Suprapubic skin (tissue), 4 donors: ENCODE measurements around the gene PLA2G1B. TPM values are rescaled to one million over a fixed set of nuclear protein-coding genes. Genes with fewer than 3 reads are reported as not detected.

Experiments used
- DNase-seq, 2 donors: peaks; one replicate each; pipeline ENCODE4 v3.0.0-alpha.2; 2019; ENCODE audit warnings: low spot score in 2 of 2
- H3K27ac ChIP-seq: fragments of 200-600 bp; sonication (generic); one replicate; pipeline ENCODE4 v1.5.1; 2019
- H3K27me3 ChIP-seq: fragments of 200-600 bp; sonication (generic); one replicate; pipeline ENCODE4 v1.5.1; 2019
- H3K36me3 ChIP-seq: fragments of 200-600 bp; sonication (generic); one replicate; pipeline ENCODE4 v1.5.1; 2019
- H3K4me1 ChIP-seq: fragments of 200-600 bp; sonication (generic); one replicate; pipeline ENCODE4 v1.5.1; 2019
- H3K4me3 ChIP-seq: fragments of 200-600 bp; sonication (generic); one replicate; pipeline ENCODE4 v1.5.1; 2019; ENCODE audit warnings: mild to moderate bottlenecking
- H3K9me3 ChIP-seq: fragments of 200-600 bp; sonication (generic); one replicate; pipeline ENCODE4 v1.5.1; 2019
- CTCF ChIP-seq, 2 donors: fragments of 200-600 bp in 1 of 2; fragments of 450-650 bp in 1 of 2; sonication (generic) in 1 of 2; IDR thresholded peaks; one replicate each; pipeline ENCODE4 v1.5.1; 2016 to 2019; ENCODE audit warnings: antibody characterized with exemption in 2 of 2, mild to moderate bottlenecking in 1 of 2, moderate library complexity in 1 of 2
- EP300 ChIP-seq: sonication (generic); formaldehyde crosslinking; IDR thresholded peaks from one replicate; pipeline ENCODE4 v1.6.1; 2017; ENCODE audit warnings: antibody characterized with exemption
- POLR2A ChIP-seq, 2 donors: fragments of 450-650 bp; IDR thresholded peaks; one replicate each; pipeline ENCODE4 v1.6.1; 2017; ENCODE audit warnings: antibody characterized with exemption in 2 of 2, mild to moderate bottlenecking in 2 of 2, moderate library complexity in 2 of 2
- POLR2AphosphoS5 ChIP-seq, 3 donors: sonication (generic); formaldehyde crosslinking; IDR thresholded peaks; one replicate each; pipeline ENCODE4 v1.6.1; 2017; ENCODE audit warnings: antibody characterized with exemption in 3 of 3
- WGBS: methylation state at CpG from one replicate; pipeline ENCODE4 v1.1.5; 2018; 5-methylcytosine and 5-hydroxymethylcytosine counted together
- total RNA-seq, 4 donors: library from RNA; depleted of rRNA; stranded (reverse); fragments of >200 nt; gene quantifications; one replicate each; pipeline ENCODE4 v1.1.0, GENCODE V29; 2016

The PLA2G1B gene
- total RNA-seq, 4 donors from 2014 or later, result not detected

- no peak overlapping the region for H3K27ac ChIP-seq
- no peaks in the 10 kb centered on the region for H3K36me3 ChIP-seq
- no peaks in the 10 kb centered on the region for H3K27me3 ChIP-seq
- no peak for DNase-seq
- H3K4me1 ChIP-seq, result no peaks in the 10 kb centered on the region
- H3K4me3 ChIP-seq, result no peak overlapping the region
- TF ChIP-seq EP300 (no peak), POLR2AphosphoS5 (IDR thresholded peaks at IDR 0.05) (no peak), CTCF (IDR thresholded peaks at IDR 0.05) (no peak), POLR2A (IDR thresholded peaks at IDR 0.05) (no peak)
- H3K9me3 ChIP-seq, result no peaks in the 10 kb centered on the region
- WGBS, result 95% methylated on average over 6 of the region's 6 CpGs
These were observed 50.8 kb downstream of the PLA2G1B start for GRCh38 chr12:120276734-120277133.

Other genes starting within 250 kb of the PLA2G1B start
- 10 to 100 TPM; 30.0 to 39.6 (median 33.1) TPM for gene RAB35, start 211.0 kb downstream of the PLA2G1B start, total RNA-seq
- 100 to 1,000 TPM in 2 of 4 donors, 10 to 100 TPM in 2; 62.0 to 310 (median 101) TPM for gene GCN1, start 133.1 kb downstream of the PLA2G1B start, total RNA-seq
- gene RPLP0, start 126.7 kb downstream of the PLA2G1B start, total RNA-seq, result 1,000 to 10,000 TPM; 1,993 to 4,861 (median 3,987) TPM
- 10 to 100 TPM; 37.2 to 63.7 (median 51.6) TPM for gene PXN, start 62.0 kb downstream of the PLA2G1B start, total RNA-seq
- under 1 TPM; under 0.01 TPM for gene RNU4-2, start 35.9 kb downstream of the PLA2G1B start, total RNA-seq
- gene RNU4-1, start 34.5 kb downstream of the PLA2G1B start, total RNA-seq, result not detected
- gene SIRT4, start 25.5 kb downstream of the PLA2G1B start, total RNA-seq, result 1 to 10 TPM; 1.8 to 4.4 (median 3.6) TPM
- gene MSI1, start 41.4 kb upstream of the PLA2G1B start, total RNA-seq, result under 1 TPM; 0.40 to 0.86 (median 0.61) TPM
- gene COX6A1, start 110.3 kb upstream of the PLA2G1B start, total RNA-seq, result 1,000 to 10,000 TPM in 1 of 4 donors, 100 to 1,000 TPM in 3; 569 to 1,135 (median 836) TPM
- gene TRIAP1, start 118.6 kb upstream of the PLA2G1B start, total RNA-seq, result 10 to 100 TPM in 3 of 4 donors, 1 to 10 TPM in 1; 9.7 to 22.9 (median 17.4) TPM
- 10 to 100 TPM; 17.5 to 27.8 (median 21.0) TPM for gene GATC, start 118.7 kb upstream of the PLA2G1B start, total RNA-seq
- 10 to 100 TPM; 51.5 to 98.5 (median 73.0) TPM for gene SRSF9, start 142.0 kb upstream of the PLA2G1B start, total RNA-seq
- gene DYNLL1, start 168.3 kb upstream of the PLA2G1B start, total RNA-seq, result 100 to 1,000 TPM; 167 to 493 (median 469) TPM
- gene COQ5, start 201.4 kb upstream of the PLA2G1B start, total RNA-seq, result 10 to 100 TPM; 14.9 to 18.7 (median 18.0) TPM
- 100 to 1,000 TPM in 3 of 4 donors, 10 to 100 TPM in 1; 98.2 to 206 (median 163) TPM for gene RNF10, start 206.6 kb upstream of the PLA2G1B start, total RNA-seq